GM10248 (cell line): ENCODE data around the gene MRPS10.

ENCODE experiments used
- CTCF ChIA-PET: fragments of 300-600 bp; sonication (Branson Sonifier 250); formaldehyde crosslinking; extraction: SDS; loops from one replicate; lab custom pipeline; 2021; ENCODE audit warnings: antibody characterized with exemption; lab: Yijun Ruan, JAX
- POLR2A ChIA-PET: fragments of 350-650 bp; sonication (Branson Sonifier 250); formaldehyde crosslinking; extraction: SDS; loops from one replicate; lab custom pipeline; 2020; ENCODE audit warnings: antibody characterized with exemption; lab: Yijun Ruan, JAX
- DNase-seq: peaks from one replicate; pipeline ENCODE4 v3.0.0; 2012; ENCODE audit errors: extremely low spot score
- TF ChIP-seq, protein P1 (sequence below): IDR thresholded peaks from 2 replicates; pipeline ENCODE4 v1.5.1; 2012; ENCODE audit warnings: mild to moderate bottlenecking, low read depth; ENCODE audit errors: extremely low read depth, missing control alignments, control extremely low read depth

MRPS10 gene

DNA sequence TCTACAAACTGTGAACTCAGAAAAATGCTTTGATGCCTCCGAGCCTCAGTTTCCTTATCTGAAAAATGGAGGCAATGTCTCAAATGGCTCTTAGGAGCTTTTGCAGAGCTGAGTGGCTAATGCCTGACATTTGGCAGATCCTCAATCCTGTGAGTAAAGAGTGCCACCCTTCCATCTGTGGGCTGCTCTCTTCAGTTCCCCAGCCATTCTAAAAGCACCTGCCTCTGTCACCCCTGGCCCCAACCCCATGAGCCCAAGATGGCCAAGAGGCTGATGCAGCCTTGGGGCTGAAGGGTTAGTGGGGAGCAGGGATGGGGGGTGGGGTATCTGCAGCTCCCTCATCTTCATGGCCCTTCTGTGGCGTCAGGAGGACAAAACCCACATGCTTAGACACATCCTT lies 59.0 kb downstream of the MRPS10 start:
- CTCF ChIA-PET, result interaction anchor here (1.1 kb wide), 1 partner anchor 29 kb away, joined by 3 read pairs; no protein-coding TSS in a partner anchor
- POLR2A ChIA-PET, result no interaction called here
- TF ChIP-seq, protein P1, sequence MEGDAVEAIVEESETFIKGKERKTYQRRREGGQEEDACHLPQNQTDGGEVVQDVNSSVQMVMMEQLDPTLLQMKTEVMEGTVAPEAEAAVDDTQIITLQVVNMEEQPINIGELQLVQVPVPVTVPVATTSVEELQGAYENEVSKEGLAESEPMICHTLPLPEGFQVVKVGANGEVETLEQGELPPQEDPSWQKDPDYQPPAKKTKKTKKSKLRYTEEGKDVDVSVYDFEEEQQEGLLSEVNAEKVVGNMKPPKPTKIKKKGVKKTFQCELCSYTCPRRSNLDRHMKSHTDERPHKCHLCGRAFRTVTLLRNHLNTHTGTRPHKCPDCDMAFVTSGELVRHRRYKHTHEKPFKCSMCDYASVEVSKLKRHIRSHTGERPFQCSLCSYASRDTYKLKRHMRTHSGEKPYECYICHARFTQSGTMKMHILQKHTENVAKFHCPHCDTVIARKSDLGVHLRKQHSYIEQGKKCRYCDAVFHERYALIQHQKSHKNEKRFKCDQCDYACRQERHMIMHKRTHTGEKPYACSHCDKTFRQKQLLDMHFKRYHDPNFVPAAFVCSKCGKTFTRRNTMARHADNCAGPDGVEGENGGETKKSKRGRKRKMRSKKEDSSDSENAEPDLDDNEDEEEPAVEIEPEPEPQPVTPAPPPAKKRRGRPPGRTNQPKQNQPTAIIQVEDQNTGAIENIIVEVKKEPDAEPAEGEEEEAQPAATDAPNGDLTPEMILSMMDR, result no peak
- no peak for DNase-seq

DNA sequence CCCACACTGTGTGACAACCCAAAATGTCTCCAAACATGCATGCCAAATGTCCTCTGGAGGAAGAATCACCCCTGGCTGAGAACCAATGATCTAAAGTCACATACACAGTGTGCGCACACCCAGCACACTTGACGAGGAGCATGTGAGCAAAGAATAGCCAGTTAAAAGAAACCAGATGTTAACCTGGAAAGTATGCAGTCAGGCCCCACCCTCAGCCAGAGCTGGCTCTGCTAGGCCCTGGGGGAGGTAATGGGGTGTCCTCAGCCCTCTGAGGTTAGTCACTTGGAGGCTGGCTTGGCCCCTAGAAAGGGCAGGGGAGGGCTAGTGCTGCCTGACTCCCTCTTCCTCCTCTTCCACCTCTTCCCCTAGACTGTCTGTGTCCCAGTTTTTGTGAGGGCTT lies 59.6 kb downstream of the MRPS10 start:
- no peak for DNase-seq
- TF ChIP-seq, protein P1, result no peak
- POLR2A ChIA-PET, result no interaction called here
- CTCF ChIA-PET, result no interaction called here
